PFSK-1 (cell line): Measurements from ENCODE around the gene CAMKMT.

Experiments used
- FOXP2 ChIP-seq: optimal IDR thresholded peaks from 2 replicates; pipeline ENCODE3; 2011; ENCODE audit warnings: borderline replicate concordance, control low read depth, inconsistent platforms; ENCODE audit not compliant: insufficient read depth; ENCODE audit errors: extremely low read length, extremely low read depth
- POLR2AphosphoS5 ChIP-seq: IDR thresholded peaks from 2 replicates; pipeline ENCODE4 v1.6.1; 2012; ENCODE audit warnings: low read depth, mild to moderate bottlenecking, control low read depth, low read length, moderate library complexity
- SIN3A ChIP-seq: IDR thresholded peaks from 2 replicates; pipeline ENCODE4 v1.6.1; 2012; ENCODE audit warnings: mild to moderate bottlenecking, low read length, moderate library complexity, borderline replicate concordance; ENCODE audit not compliant: insufficient read depth
- TF ChIP-seq, protein P1 (sequence below), 2 experiments: IDR thresholded peaks; 2 replicates each; pipeline versions ENCODE4 v1.6.1 to v1.8.0; 2011 to 2012; ENCODE audit warnings: low read depth in 2 of 2, low read length in 2 of 2, control low read depth in 1 of 2, inconsistent platforms in 1 of 2, mild to moderate bottlenecking in 1 of 2, moderate library complexity in 1 of 2; ENCODE audit not compliant: insufficient read depth in 1 of 2

DNA sequence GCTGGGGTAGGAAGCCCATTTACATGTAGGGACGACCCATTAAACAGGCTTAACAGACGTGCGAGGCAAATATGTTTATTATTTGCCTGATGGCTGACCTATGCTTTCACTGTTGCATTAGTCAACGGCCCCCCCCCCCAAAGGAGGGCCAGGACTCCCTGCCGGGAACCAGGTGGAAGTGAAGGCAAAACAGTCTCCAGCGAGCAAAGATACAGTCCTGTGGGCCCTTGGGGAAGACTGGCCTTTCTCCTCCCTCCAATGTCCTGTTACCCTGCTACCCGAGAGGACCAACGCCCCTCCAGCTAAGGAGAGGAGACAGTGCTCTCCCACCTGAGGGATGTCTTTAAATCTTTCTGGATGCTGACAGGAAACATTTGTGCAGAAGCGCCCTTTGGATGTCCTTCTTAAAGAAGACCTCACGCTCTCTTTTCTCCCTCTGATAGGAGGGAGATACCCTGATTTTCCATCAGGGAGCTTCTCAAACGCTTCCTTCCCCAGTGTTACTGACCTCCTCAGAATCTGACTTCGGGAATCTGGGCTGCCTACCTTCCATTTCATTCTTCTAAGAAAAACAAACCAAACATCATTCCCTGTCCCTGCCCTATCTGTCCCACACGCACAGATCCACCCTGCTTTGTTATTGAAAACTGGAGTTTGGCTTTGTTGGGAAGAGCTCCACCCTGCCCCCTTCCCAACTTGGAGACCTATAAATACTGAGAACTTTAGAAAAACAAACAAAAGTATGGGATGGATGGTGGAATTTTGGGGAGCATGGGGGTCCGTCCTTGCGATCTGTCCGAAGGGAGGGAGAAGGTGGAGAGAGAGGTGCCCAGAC, 443.9 kb downstream of the CAMKMT start:
- TF ChIP-seq POLR2AphosphoS5 (no peak), SIN3A (no peak), FOXP2 (no peak)
- TF ChIP-seq, protein P1, sequence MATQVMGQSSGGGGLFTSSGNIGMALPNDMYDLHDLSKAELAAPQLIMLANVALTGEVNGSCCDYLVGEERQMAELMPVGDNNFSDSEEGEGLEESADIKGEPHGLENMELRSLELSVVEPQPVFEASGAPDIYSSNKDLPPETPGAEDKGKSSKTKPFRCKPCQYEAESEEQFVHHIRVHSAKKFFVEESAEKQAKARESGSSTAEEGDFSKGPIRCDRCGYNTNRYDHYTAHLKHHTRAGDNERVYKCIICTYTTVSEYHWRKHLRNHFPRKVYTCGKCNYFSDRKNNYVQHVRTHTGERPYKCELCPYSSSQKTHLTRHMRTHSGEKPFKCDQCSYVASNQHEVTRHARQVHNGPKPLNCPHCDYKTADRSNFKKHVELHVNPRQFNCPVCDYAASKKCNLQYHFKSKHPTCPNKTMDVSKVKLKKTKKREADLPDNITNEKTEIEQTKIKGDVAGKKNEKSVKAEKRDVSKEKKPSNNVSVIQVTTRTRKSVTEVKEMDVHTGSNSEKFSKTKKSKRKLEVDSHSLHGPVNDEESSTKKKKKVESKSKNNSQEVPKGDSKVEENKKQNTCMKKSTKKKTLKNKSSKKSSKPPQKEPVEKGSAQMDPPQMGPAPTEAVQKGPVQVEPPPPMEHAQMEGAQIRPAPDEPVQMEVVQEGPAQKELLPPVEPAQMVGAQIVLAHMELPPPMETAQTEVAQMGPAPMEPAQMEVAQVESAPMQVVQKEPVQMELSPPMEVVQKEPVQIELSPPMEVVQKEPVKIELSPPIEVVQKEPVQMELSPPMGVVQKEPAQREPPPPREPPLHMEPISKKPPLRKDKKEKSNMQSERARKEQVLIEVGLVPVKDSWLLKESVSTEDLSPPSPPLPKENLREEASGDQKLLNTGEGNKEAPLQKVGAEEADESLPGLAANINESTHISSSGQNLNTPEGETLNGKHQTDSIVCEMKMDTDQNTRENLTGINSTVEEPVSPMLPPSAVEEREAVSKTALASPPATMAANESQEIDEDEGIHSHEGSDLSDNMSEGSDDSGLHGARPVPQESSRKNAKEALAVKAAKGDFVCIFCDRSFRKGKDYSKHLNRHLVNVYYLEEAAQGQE (IDR thresholded peaks at IDR 0.05; ENCODE audit: insufficient read depth in 1 of 2, low read depth in 2 of 2, low read length in 2 of 2) = no peak
